ENCODE measurements around the gene NPEPL1. TPM values are rescaled to one million over a fixed set of nuclear protein-coding genes. Genes with fewer than 3 reads are reported as not detected.
"Not testable (repeated sequence)": the region's sequence is repeated elsewhere in the genome, so short reads cannot be mapped to it uniquely, and the experiment has no call there.

NPEPL1 gene
- total RNA-seq, 1 experiment from 2014 or later, result 31.1 TPM

GRCh38 chr20:58723628-58723984 lies 31.0 kb downstream of the NPEPL1 start:
- TF ChIP-seq CTCF (conservative IDR thresholded peaks at IDR 0.05), result no peak
- no peak overlapping the region for H2AFZ ChIP-seq (ENCODE audit: low read length)
- Mint-ChIP-seq H3K36me3 (ENCODE audit: insufficient read depth in 1 of 3, low read depth in 3 of 3) (peaks cover 3 to 14% (median 5%) of the 10 kb centered on the region in 3 experiments; a peak in 6 of 7 replicates), H3K27ac (no peak overlapping the region), H3K27me3 (ENCODE audit: low read depth) (peaks cover 20% of the 10 kb centered on the region), H3K4me3 (no peak overlapping the region), H3K4me1 (peaks cover 5 to 15% of the 10 kb centered on the region in 2 experiments; a peak in 3 of 4 replicates), H3K9me3 (peaks cover 19 to 22% of the 10 kb centered on the region in 2 experiments)
- no peak overlapping the region for H3K14ac ChIP-seq (ENCODE audit: insufficient read depth, low read length)
- H4K5ac ChIP-seq (ENCODE audit: insufficient read length, low read depth, low read length), result no peak overlapping the region
- no peak overlapping the region for H3K9ac ChIP-seq (ENCODE audit: extremely low read depth, insufficient read length, low read length)
- no CpG with 5 or more reads among the region's 3 CpGs for WGBS (ENCODE audit: extremely low coverage, insufficient read length, low lambda C conversion rate)
- no peak overlapping the region for H4K91ac ChIP-seq (ENCODE audit: insufficient read length, low read depth, low read length)
- H3T11ph ChIP-seq (ENCODE audit: low read length), result no peak overlapping the region
- H3K56ac ChIP-seq (ENCODE audit: insufficient read length, low read depth, low read length), result no peak overlapping the region
- H2BK20ac ChIP-seq (ENCODE audit: low read depth, low read length, poor library complexity, severe bottlenecking), result no peak overlapping the region
- H2BK12ac ChIP-seq (ENCODE audit: insufficient read length, low read depth, low read length), result no peak overlapping the region
- no peak overlapping the region for H2BK5ac ChIP-seq (ENCODE audit: insufficient read length, low read length)
- no peak for DNase-seq
- no peaks in the 10 kb centered on the region for H3K4me1 ChIP-seq (ENCODE audit: insufficient read depth, low read length)
- no peaks in the 10 kb centered on the region for H3K9me3 ChIP-seq (ENCODE audit: control insufficient read depth, low read depth, low read length)
- H3K79me2 ChIP-seq (ENCODE audit: insufficient read depth, low read length), result no peaks in the 10 kb centered on the region
- no peak overlapping the region for H3K4ac ChIP-seq (ENCODE audit: low read depth, low read length)
- H3K23ac ChIP-seq (ENCODE audit: insufficient read length, low read depth, low read length), result no peak overlapping the region
- peak overlapping the region; percentile 19 for H2BK120ac ChIP-seq (ENCODE audit: low read depth, low read length, poor library complexity, severe bottlenecking)
- H3K23me2 ChIP-seq (ENCODE audit: insufficient read length, low read depth, low read length, poor library complexity, severe bottlenecking), result no peaks in the 10 kb centered on the region
- no peaks in the 10 kb centered on the region for H3K79me1 ChIP-seq (ENCODE audit: insufficient read depth, low read depth, low read length, poor library complexity, severe bottlenecking)
- H4K20me1 ChIP-seq (ENCODE audit: control insufficient read depth, insufficient read depth, insufficient read length), result no peaks in the 10 kb centered on the region
- no peak overlapping the region for H4K8ac ChIP-seq (replicated peaks; ENCODE audit: insufficient read length, low read depth, low read length)
- no peaks in the 10 kb centered on the region for H3K27me3 ChIP-seq (ENCODE audit: insufficient read depth, low read length)
- no peak overlapping the region for H3K27ac ChIP-seq (ENCODE audit: insufficient read length, low read depth, low read length)
- H3K18ac ChIP-seq (ENCODE audit: insufficient read length, low read depth, low read length), result no peak overlapping the region
- H2BK15ac ChIP-seq (ENCODE audit: low read depth, low read length), result no peak overlapping the region
- H2AK5ac ChIP-seq (ENCODE audit: insufficient read length, low read length), result no peak overlapping the region
- H3K4me2 ChIP-seq (ENCODE audit: insufficient read depth, insufficient read length, low read length), result no peak overlapping the region

- not testable (repeated sequence) for H3K56ac ChIP-seq (ENCODE audit: insufficient read length, low read depth, low read length); H4K91ac ChIP-seq (ENCODE audit: insufficient read length, low read depth, low read length); H3T11ph ChIP-seq (ENCODE audit: low read length); H4K5ac ChIP-seq (ENCODE audit: insufficient read length, low read depth, low read length); H3K18ac ChIP-seq (ENCODE audit: insufficient read length, low read depth, low read length); H3K9ac ChIP-seq (ENCODE audit: extremely low read depth, insufficient read length, low read length); H3K23ac ChIP-seq (ENCODE audit: insufficient read length, low read depth, low read length); H4K20me1 ChIP-seq (ENCODE audit: control insufficient read depth, insufficient read depth, insufficient read length); H3K14ac ChIP-seq (ENCODE audit: insufficient read depth, low read length); H3K23me2 ChIP-seq (ENCODE audit: insufficient read length, low read depth, low read length, poor library complexity, severe bottlenecking); H3K79me2 ChIP-seq (ENCODE audit: insufficient read depth, low read length); H3K4me2 ChIP-seq (ENCODE audit: insufficient read depth, insufficient read length, low read length); H3K4me1 ChIP-seq (ENCODE audit: insufficient read depth, low read length); H3K27ac Mint-ChIP-seq; H2BK15ac ChIP-seq (ENCODE audit: low read depth, low read length); H4K8ac ChIP-seq (replicated peaks; ENCODE audit: insufficient read length, low read depth, low read length); H3K9me3 ChIP-seq (ENCODE audit: control insufficient read depth, low read depth, low read length); H2BK20ac ChIP-seq (ENCODE audit: low read depth, low read length, poor library complexity, severe bottlenecking); H2BK120ac ChIP-seq (ENCODE audit: low read depth, low read length, poor library complexity, severe bottlenecking); H2AFZ ChIP-seq (ENCODE audit: low read length); H3K4me3 Mint-ChIP-seq; H2BK5ac ChIP-seq (ENCODE audit: insufficient read length, low read length); H3K27me3 ChIP-seq (ENCODE audit: insufficient read depth, low read length); DNase-seq; H2AK5ac ChIP-seq (ENCODE audit: insufficient read length, low read length); H3K4ac ChIP-seq (ENCODE audit: low read depth, low read length); H3K79me1 ChIP-seq (ENCODE audit: insufficient read depth, low read depth, low read length, poor library complexity, severe bottlenecking); H2BK12ac ChIP-seq (ENCODE audit: insufficient read length, low read depth, low read length); H3K27ac ChIP-seq (ENCODE audit: insufficient read length, low read depth, low read length)
- Mint-ChIP-seq H3K36me3 (ENCODE audit: insufficient read depth in 1 of 3, low read depth in 3 of 3) (peaks cover 3 to 14% (median 5%) of the 10 kb centered on the region in 3 experiments; a peak in 6 of 7 replicates), H3K9me3 (peaks cover 19 to 22% of the 10 kb centered on the region in 2 experiments), H3K4me1 (peaks cover 5 to 12% of the 10 kb centered on the region in 2 experiments; a peak in 3 of 4 replicates), H3K27me3 (ENCODE audit: low read depth) (peaks cover 19% of the 10 kb centered on the region)
- no CpG with 5 or more reads among the region's 2 CpGs for WGBS (ENCODE audit: extremely low coverage, insufficient read length, low lambda C conversion rate)
Observed at GRCh38 chr20:58726156-58726555, 33.6 kb downstream of the NPEPL1 start.

All from H9 (cell line).